GM12873 (cell line): Measurements from ENCODE around the gene PLCD4.

ENCODE experiments used
- TF ChIP-seq, protein P1 (sequence below): IDR thresholded peaks from 2 replicates; pipeline ENCODE4 v1.5.1; 2012; ENCODE audit warnings: low read depth, mild to moderate bottlenecking, moderate library complexity, low read length, control low read depth; ENCODE audit not compliant: insufficient read depth; ENCODE audit errors: missing control alignments

PLCD4 gene

DNA sequence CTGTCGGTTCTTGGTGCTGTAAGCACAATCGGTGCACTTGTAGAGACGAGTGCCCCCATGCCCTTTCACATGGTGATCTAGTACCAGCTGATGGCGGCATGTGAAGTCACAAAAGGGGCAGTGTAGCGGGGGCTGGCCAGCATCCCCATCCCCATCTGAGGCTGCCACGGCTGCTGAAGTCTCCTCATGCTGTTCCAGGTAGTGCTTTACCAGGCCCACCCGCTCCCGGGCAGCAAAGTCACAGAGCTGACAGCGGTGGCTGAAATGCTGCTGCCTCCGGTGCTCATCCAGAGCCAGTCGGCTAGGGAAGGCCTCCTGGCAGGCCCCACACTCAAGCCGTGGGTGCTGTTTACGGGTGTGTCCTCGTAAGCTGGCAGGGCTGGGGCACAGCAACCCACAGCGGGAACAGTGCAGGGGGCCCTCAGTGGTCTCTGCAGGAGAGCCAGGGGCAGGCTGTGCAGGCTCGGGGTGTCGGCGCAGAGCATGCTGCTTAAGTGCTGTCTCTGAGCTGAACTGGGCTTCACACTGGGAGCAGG lies 34.5 kb downstream of the PLCD4 start:
- TF ChIP-seq, protein P1, sequence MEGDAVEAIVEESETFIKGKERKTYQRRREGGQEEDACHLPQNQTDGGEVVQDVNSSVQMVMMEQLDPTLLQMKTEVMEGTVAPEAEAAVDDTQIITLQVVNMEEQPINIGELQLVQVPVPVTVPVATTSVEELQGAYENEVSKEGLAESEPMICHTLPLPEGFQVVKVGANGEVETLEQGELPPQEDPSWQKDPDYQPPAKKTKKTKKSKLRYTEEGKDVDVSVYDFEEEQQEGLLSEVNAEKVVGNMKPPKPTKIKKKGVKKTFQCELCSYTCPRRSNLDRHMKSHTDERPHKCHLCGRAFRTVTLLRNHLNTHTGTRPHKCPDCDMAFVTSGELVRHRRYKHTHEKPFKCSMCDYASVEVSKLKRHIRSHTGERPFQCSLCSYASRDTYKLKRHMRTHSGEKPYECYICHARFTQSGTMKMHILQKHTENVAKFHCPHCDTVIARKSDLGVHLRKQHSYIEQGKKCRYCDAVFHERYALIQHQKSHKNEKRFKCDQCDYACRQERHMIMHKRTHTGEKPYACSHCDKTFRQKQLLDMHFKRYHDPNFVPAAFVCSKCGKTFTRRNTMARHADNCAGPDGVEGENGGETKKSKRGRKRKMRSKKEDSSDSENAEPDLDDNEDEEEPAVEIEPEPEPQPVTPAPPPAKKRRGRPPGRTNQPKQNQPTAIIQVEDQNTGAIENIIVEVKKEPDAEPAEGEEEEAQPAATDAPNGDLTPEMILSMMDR, result no peak

DNA sequence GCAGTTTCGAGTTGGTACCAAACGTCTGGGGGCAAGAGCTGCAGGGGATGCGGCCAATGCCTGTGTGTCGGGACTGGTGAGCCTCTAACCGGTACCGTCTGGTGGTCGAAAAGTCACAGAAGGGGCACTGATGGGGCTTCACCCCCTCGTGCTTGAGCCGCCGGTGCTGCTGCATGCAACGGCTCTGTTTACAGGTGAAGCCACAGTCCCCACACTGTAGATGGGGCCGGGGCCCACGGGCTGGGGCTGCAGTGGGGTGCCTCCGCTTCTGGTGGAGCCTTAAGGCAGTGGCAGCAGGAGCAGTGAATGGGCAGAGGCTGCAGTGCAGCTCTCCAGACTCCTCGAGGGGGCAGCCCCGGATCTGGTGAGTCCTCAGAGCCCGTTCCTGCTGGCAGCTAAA lies 35.1 kb downstream of the PLCD4 start:
- TF ChIP-seq, protein P1, result no peak

DNA sequence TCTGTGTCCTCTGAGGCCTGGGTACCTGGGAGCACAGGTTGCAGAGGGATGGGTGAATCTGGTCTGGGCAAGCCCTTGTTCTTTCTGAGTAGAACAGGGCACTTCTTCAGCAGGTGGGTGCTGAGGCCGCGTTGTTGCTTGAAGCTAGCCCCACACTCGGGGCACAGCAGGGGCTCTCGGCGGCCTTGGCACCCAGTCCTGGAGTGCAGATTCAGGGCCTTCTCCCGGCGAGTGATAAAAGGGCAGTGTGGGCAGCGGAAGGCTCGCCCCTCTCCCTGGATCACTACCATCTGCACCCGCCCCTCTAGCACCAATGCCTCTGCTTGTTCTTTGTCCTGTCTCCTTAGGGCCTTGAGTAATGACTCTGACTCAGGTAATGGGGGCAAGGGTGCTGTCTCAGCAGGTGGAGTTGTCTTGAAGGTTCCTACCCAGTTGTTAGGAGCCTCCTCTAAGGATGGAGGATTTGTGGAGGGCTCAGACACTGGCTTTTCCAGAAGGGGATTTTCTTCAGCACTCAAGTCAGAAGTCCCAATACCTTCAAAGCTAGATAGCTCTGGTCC lies 36.1 kb downstream of the PLCD4 start:
- TF ChIP-seq, protein P1, result no peak

DNA sequence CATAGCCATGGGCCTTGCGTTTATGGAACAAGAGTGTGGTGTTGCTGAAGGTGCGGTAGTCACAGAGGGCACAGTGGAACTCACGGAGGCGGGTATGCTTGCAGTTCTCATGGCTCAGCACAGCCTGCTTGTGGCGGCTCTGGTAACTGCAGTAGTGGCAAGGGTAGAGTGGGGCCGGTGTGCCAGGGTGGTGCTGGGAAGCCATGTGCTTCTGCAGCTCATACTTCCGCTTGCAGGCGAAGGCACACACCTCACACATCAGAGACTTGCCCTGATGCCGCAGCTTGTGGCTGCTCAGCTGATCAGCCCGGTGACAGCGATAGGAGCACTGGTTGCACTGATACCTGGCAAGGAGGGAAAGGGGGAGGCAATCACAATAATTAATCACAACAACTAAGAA lies 37.0 kb downstream of the PLCD4 start:
- TF ChIP-seq, protein P1, result no peak

DNA sequence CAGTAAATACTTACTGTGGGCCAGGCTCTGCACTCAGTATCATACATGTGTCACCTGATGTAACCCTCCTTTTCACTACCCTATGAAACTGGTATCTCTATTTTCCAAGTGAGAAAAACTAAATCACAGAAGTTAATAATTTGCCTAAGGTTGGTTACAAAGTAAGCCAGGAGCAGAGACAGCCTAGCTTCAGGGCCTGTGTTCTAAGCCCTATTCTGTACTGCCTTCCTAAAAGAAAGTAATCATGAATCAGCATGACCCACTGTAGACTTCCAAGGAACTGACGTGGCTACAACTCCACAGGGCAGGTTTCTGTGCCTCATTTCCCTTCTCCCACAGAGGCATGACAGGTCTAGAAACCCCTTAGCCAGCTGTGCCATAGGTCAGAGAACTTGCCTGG lies 37.4 kb downstream of the PLCD4 start:
- TF ChIP-seq, protein P1, result no peak

DNA sequence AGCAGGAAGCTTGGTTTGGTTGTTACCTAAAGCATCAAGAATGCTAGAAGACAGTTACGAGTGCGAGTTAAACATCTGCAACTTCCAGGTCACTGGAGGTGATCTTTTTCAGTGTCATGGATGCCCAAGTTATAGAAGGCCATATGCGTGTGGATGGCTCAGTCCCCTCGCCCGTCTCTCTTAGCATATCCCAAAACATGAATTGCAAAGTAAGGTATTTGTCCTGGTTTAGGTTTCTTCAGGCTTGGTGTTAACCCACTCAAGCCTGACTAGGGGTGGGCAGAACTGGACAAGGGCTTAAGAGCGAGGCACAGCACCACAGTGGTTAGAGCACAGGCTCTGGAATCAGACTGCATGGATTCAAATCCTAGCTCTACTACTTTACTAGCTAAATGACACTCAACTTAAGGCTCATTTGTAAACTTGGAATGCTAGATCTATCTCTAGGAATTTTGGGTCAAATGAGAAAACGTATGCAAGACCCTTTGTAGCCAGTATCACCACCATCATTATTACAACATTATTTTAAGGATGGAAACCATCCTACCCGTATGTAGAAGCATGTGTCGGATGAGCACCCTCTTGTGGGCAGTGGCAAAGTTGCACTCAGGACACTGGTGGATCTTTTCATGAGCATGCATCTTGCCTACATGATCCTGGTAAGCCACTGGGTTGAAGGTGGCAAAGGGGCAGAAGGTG lies 40.5 kb downstream of the PLCD4 start:
- TF ChIP-seq, protein P1, result peak; percentile 93

DNA sequence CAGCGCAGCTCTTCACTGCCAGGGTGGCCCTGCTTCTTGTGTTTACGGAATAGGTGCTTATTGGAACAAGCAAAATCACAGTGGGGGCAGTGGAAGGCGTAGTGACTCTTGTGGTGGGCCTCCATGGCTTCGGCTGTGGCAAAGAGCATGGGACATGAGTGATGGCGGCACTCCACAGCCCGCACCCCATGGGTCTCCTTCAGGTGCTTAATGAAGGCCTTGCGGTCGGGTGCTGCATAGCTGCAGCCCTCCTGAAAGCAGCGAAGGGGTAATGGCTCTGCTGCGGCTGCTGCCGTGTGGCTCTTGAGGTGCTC lies 41.0 kb downstream of the PLCD4 start:
- TF ChIP-seq, protein P1, result no peak
